K562 (cell line): ENCODE results near the gene IL4I1. TPM values are rescaled to one million over a fixed set of nuclear protein-coding genes. Genes with fewer than 3 reads are reported as not detected.

Experiments
- BRF2 ChIP-seq: IDR thresholded peaks from 3 replicates; pipeline ENCODE4 v1.6.1; 2011; ENCODE audit warnings: borderline replicate concordance, mild to moderate bottlenecking; ENCODE audit not compliant: insufficient read length, insufficient read depth
- CREB3L1 ChIP-seq: fragments of 450-650 bp; IDR thresholded peaks from 2 replicates; pipeline ENCODE4 v1.6.1; 2014; ENCODE audit warnings: low read depth, mild to moderate bottlenecking, moderate library complexity, borderline replicate concordance
- FIP1L1 ChIP-seq: fragments of 200-400 bp; formaldehyde crosslinking; IDR thresholded peaks from 2 replicates; pipeline ENCODE4 v1.6.1; 2018; ENCODE audit warnings: mild to moderate bottlenecking, low read depth, low read length; ENCODE audit not compliant: poor library complexity, severe bottlenecking
- FOXM1 ChIP-seq, 2 experiments: fragments of 450-650 bp in 1 of 2; sonication (generic) in 1 of 2; formaldehyde crosslinking in 1 of 2; IDR thresholded peaks; 2 replicates each; pipeline versions ENCODE4 v1.6.1 to v1.9.0; 2017 to 2022; ENCODE audit warnings: low read depth in 2 of 2, mild to moderate bottlenecking in 2 of 2, missing genetic modification reagents in 1 of 2, moderate library complexity in 1 of 2
- GATAD2B ChIP-seq: fragments of 450-650 bp; IDR thresholded peaks from 2 replicates; pipeline ENCODE4 v1.6.1; 2017; ENCODE audit warnings: mild to moderate bottlenecking, borderline replicate concordance
- HCFC1 ChIP-seq: IDR thresholded peaks from 2 replicates; pipeline ENCODE4 v1.6.1; 2012; ENCODE audit warnings: low read depth, low read length, improper control_type of control experiment
- HDGF ChIP-seq: fragments of 450-650 bp; IDR thresholded peaks from 2 replicates; pipeline ENCODE4 v1.6.1; 2016
- HNRNPUL1 ChIP-seq: fragments of 200-400 bp; formaldehyde crosslinking; IDR thresholded peaks from 2 replicates; pipeline ENCODE4 v1.6.1; 2017; ENCODE audit warnings: low read length
- NR4A1 ChIP-seq, 2 experiments: fragments of 250-450 bp in 1 of 2; fragments of 450-650 bp in 1 of 2; sonication (Bioruptor Pico) in 1 of 2; IDR thresholded peaks; 2 replicates each; pipeline versions ENCODE4 v1.4.0 to v1.6.1; 2016 to 2020; ENCODE audit warnings: mild to moderate bottlenecking in 2 of 2, missing compliant biosample characterization in 1 of 2, missing genetic modification characterization in 1 of 2, moderate library complexity in 1 of 2
- RBM17 ChIP-seq: fragments of 200-400 bp; formaldehyde crosslinking; IDR thresholded peaks from 2 replicates; pipeline ENCODE4 v1.6.1; 2017; ENCODE audit warnings: low read depth, mild to moderate bottlenecking, low read length, borderline replicate concordance
- RBM25 ChIP-seq: fragments of 200-400 bp; formaldehyde crosslinking; IDR thresholded peaks from 2 replicates; pipeline ENCODE4 v1.6.1; 2018; ENCODE audit warnings: low read length, low read depth, moderate library complexity; ENCODE audit not compliant: severe bottlenecking
- SAFB2 ChIP-seq: fragments of 200-400 bp; formaldehyde crosslinking; IDR thresholded peaks from 2 replicates; pipeline ENCODE4 v1.6.1; 2018; ENCODE audit warnings: borderline replicate concordance, low read length, low read depth, moderate library complexity; ENCODE audit not compliant: severe bottlenecking
- TARDBP ChIP-seq: fragments of 450-650 bp; IDR thresholded peaks from 2 replicates; pipeline ENCODE4 v1.6.1; 2016
- TEAD4 ChIP-seq, 2 experiments: sonication (generic) in 1 of 2; formaldehyde crosslinking in 1 of 2; IDR thresholded peaks; 2 replicates each; pipeline versions ENCODE4 v1.6.1 to v1.8.0; 2012 to 2022; ENCODE audit warnings: borderline replicate concordance in 1 of 2, inconsistent platforms in 1 of 2, low read length in 1 of 2, mild to moderate bottlenecking in 1 of 2, missing genetic modification reagents in 1 of 2
- U2AF2 ChIP-seq: fragments of 200-400 bp; formaldehyde crosslinking; optimal IDR thresholded peaks from 2 replicates; pipeline ENCODE3; 2017; ENCODE audit warnings: low read depth, mild to moderate bottlenecking, low read length
- USF1 ChIP-seq: sonication (generic); formaldehyde crosslinking; IDR thresholded peaks from 2 replicates; pipeline ENCODE4 v1.9.0; 2022; ENCODE audit warnings: mild to moderate bottlenecking, missing genetic modification reagents
- ZNF121 ChIP-seq: sonication (generic); formaldehyde crosslinking; conservative IDR thresholded peaks from 2 replicates; pipeline ENCODE4 v1.8.0; 2022; ENCODE audit warnings: missing genetic modification reagents
- polyA plus RNA-seq, 8 experiments: library from polyadenylated mRNA; depleted of rRNA in 4 of 8; stranded (reverse) in 5 of 8; unstranded in 3 of 8; fragments of >200 nt; fragmentation: Nextera tagmentation in 2 of 8; fragmentation: Illumina TruSeq in 1 of 8; extraction: Ambion mirVana in 2 of 8; extraction: Trizol in 1 of 8; gene quantifications; 2 replicates each; pipeline versions ENCODE4 v1.2.1 to v1.2.3, GENCODE V29; 2011 to 2014; ENCODE audit warnings: inconsistent platforms in 1 of 8, missing spikeins in 1 of 8
- total RNA-seq, 7 experiments: library from RNA; depleted of rRNA in 6 of 7; stranded (reverse); fragments of >200 nt in 6 of 7; fragmentation: Illumina TruSeq in 2 of 7; extraction: Trizol in 2 of 7; gene quantifications; 2 replicates each; pipeline versions ENCODE4 v1.2.1 to v1.2.3, GENCODE V29; 2011 to 2021; ENCODE audit warnings: low replicate concordance in 1 of 7
- TF ChIP-seq, protein P1 (sequence below): fragments of 250-450 bp; sonication (Bioruptor Pico); IDR thresholded peaks from 2 replicates; pipeline ENCODE4 v1.8.0; 2022; ENCODE audit warnings: inconsistent platforms
- TF ChIP-seq, protein P2 (sequence below): sonication (generic); IDR thresholded peaks from 2 replicates; pipeline ENCODE4 v1.6.1; 2016

The IL4I1 gene
- total and polyA plus RNA-seq, 9 of the 15 experiments (the other 6 are each of a cell fraction or from before 2014, with no cell fraction given): 0.06 to 0.95 (median 0.43) TPM; not detected in 2

- TF ChIP-seq BRF2 (no peak), SAFB2 (no peak), ZNF121 (CRISPR knock-in tag) (no peak), HNRNPUL1 (no peak), HCFC1 (peak; percentile 58), U2AF2 (no peak), TEAD4 (IDR thresholded peaks at IDR 0.05; ENCODE audit: low read length) (no peak; the same call in 1 of the 2 replicates), TEAD4 (CRISPR knock-in tag; IDR thresholded peaks at IDR 0.05; ENCODE audit: borderline replicate concordance) (no peak), RBM17 (no peak), TARDBP (peak; percentile 99), HDGF (no peak; the same call in 1 of the 2 replicates), FOXM1 (IDR thresholded peaks at IDR 0.05; ENCODE audit: low read depth) (no peak), FOXM1 (CRISPR knock-in tag; IDR thresholded peaks at IDR 0.05; ENCODE audit: low read depth) (no peak), USF1 (CRISPR knock-in tag) (no peak), NR4A1 (CRISPR knock-in tag; IDR thresholded peaks at IDR 0.05) (0 out of 2 replicates have a peak, but pooled peaks have one; percentile 34), NR4A1 (tag; IDR thresholded peaks at IDR 0.05) (no peak), RBM25 (peak; percentile 62), CREB3L1 (peak; percentile 19; the same call in 1 of the 2 replicates), FIP1L1 (no peak), GATAD2B (no peak)
- TF ChIP-seq, protein P1, sequence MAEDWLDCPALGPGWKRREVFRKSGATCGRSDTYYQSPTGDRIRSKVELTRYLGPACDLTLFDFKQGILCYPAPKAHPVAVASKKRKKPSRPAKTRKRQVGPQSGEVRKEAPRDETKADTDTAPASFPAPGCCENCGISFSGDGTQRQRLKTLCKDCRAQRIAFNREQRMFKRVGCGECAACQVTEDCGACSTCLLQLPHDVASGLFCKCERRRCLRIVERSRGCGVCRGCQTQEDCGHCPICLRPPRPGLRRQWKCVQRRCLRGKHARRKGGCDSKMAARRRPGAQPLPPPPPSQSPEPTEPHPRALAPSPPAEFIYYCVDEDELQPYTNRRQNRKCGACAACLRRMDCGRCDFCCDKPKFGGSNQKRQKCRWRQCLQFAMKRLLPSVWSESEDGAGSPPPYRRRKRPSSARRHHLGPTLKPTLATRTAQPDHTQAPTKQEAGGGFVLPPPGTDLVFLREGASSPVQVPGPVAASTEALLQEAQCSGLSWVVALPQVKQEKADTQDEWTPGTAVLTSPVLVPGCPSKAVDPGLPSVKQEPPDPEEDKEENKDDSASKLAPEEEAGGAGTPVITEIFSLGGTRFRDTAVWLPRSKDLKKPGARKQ (CRISPR knock-in tag): no peak
- TF ChIP-seq, protein P2, sequence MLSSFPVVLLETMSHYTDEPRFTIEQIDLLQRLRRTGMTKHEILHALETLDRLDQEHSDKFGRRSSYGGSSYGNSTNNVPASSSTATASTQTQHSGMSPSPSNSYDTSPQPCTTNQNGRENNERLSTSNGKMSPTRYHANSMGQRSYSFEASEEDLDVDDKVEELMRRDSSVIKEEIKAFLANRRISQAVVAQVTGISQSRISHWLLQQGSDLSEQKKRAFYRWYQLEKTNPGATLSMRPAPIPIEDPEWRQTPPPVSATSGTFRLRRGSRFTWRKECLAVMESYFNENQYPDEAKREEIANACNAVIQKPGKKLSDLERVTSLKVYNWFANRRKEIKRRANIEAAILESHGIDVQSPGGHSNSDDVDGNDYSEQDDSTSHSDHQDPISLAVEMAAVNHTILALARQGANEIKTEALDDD: no peak
Observed at GRCh38 chr19:49869484-49870308, 27.0 kb downstream of the IL4I1 start (continued).
